A673 (cell line): ENCODE data around the gene ASAP2. TPM values are rescaled to one million over a fixed set of nuclear protein-coding genes. Genes with fewer than 3 reads are reported as not detected.

Source experiments
- BruUV-seq: library from RNA; stranded (reverse); fragments of 400-500 nt; replicated peaks from 2 replicates; lab custom pipeline; 2021; lab: Mats Ljungman, UMichigan
- CTCF ChIA-PET: fragments of 300-600 bp; sonication (Branson Sonifier 250); formaldehyde crosslinking; loops from one replicate; lab custom pipeline; 2022; ENCODE audit warnings: antibody characterized with exemption; lab: Charles Lee
- POLR2A ChIA-PET: fragments of 300-600 bp; sonication (Branson Sonifier 250); formaldehyde crosslinking; loops from one replicate; lab custom pipeline; 2022; ENCODE audit warnings: antibody characterized with exemption; ENCODE audit not compliant: low non-redundant PET; lab: Charles Lee
- DNase-seq: peaks from one replicate; pipeline ENCODE4 v3.0.0-alpha.2; 2015; ENCODE audit warnings: low spot score
- H3K27ac ChIP-seq: fragments of 200-600 bp; sonication (generic); 2 replicates; pipeline ENCODE4 v1.5.1; 2016; ENCODE audit warnings: mixed run types, low read depth, mild to moderate bottlenecking, mixed read lengths, antibody characterized with exemption, low read length; ENCODE audit not compliant: poor library complexity, severe bottlenecking
- H3K27me3 ChIP-seq: fragments of 200-600 bp; sonication (generic); replicated peaks from 2 replicates; pipeline ENCODE4 v1.6.1; 2017; ENCODE audit warnings: mixed run types, low read depth, mild to moderate bottlenecking, mixed read lengths, antibody characterized with exemption, low read length; ENCODE audit not compliant: insufficient read depth, poor library complexity
- H3K36me3 ChIP-seq: fragments of 200-600 bp; sonication (generic); 2 replicates; pipeline ENCODE4 v1.6.1; 2016; ENCODE audit warnings: mixed run types, mild to moderate bottlenecking, mixed read lengths, antibody characterized with exemption, low read length; ENCODE audit not compliant: insufficient read depth, poor library complexity, severe bottlenecking
- H3K4me1 ChIP-seq: fragments of 200-600 bp; sonication (generic); 2 replicates; pipeline ENCODE4 v1.6.1; 2017; ENCODE audit warnings: mixed run types, mild to moderate bottlenecking, mixed read lengths, antibody characterized with exemption, low read length; ENCODE audit not compliant: insufficient read depth, poor library complexity, severe bottlenecking
- H3K4me3 ChIP-seq: fragments of 200-600 bp; sonication (generic); 2 replicates; pipeline ENCODE4 v1.5.1; 2016; ENCODE audit warnings: low read depth, mixed run types, mild to moderate bottlenecking, mixed read lengths, low read length; ENCODE audit not compliant: poor library complexity, severe bottlenecking
- H3K9me3 ChIP-seq: fragments of 200-600 bp; sonication (generic); 2 replicates; pipeline ENCODE4 v1.6.1; 2016; ENCODE audit warnings: mixed run types, low read depth, mild to moderate bottlenecking, mixed read lengths, antibody characterized with exemption, low read length; ENCODE audit not compliant: poor library complexity, severe bottlenecking
- EZH2 ChIP-seq: fragments of 200-600 bp; sonication (generic); IDR thresholded peaks from 2 replicates; pipeline ENCODE4 v1.6.1; 2017; ENCODE audit warnings: borderline replicate concordance, low read depth, mild to moderate bottlenecking, mixed read lengths, antibody characterized with exemption, low read length; ENCODE audit not compliant: poor library complexity, severe bottlenecking
- intact Hi-C: fragments of 100-400 bp; cut with micrococcal nuclease; formaldehyde crosslinking; loops from one replicate; pipeline ENCODE4 v1.10.0; 2022; ENCODE audit not compliant: unreplicated experiment
- total RNA-seq: library from RNA; stranded (reverse); gene quantifications from 2 replicates; pipeline ENCODE4 v1.2.3, GENCODE V29; 2021
- TF ChIP-seq, protein P1 (sequence below): fragments of 300-800, 200-600 bp; sonication (generic); conservative IDR thresholded peaks from 2 replicates; pipeline ENCODE4 v1.5.1; 2017; ENCODE audit warnings: low read depth, mild to moderate bottlenecking, antibody characterized with exemption, low read length, moderate library complexity, mixed read lengths

The ASAP2 gene
- total RNA-seq, 1 experiment from 2014 or later = 46.8 TPM

DNA sequence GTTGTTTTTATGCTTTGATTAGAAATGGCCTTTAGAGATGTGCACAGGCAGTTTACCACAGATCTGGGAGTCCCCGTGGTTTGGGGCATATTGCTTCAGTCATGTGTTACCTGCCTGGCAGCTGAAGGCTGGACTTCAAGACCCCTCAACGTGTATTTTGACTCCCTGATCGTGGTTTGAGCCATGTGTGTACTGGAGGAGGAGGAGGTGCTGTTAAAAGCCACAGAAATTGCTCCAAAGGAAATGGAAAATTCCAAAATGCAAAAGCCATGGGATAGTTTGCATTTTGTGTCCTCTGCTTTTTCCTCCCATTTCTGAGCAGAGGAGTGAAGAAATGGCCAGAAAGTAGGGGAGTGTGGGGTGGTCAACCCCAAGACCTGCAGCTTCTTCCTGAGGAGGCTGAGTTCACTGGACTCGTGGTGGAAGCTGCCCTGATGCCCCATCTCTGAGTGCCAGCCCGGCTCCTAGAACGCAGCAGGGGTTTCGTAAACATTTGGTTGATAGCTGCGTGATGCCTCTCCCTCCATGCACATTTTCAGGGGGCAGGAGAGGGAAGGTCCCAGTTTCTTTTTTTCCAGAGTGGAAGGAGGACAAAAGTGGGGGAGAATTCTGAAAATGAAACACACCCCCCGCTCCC lies 171.0 kb downstream of the ASAP2 start:
- TF ChIP-seq EZH2 = no peak
- TF ChIP-seq, protein P1, sequence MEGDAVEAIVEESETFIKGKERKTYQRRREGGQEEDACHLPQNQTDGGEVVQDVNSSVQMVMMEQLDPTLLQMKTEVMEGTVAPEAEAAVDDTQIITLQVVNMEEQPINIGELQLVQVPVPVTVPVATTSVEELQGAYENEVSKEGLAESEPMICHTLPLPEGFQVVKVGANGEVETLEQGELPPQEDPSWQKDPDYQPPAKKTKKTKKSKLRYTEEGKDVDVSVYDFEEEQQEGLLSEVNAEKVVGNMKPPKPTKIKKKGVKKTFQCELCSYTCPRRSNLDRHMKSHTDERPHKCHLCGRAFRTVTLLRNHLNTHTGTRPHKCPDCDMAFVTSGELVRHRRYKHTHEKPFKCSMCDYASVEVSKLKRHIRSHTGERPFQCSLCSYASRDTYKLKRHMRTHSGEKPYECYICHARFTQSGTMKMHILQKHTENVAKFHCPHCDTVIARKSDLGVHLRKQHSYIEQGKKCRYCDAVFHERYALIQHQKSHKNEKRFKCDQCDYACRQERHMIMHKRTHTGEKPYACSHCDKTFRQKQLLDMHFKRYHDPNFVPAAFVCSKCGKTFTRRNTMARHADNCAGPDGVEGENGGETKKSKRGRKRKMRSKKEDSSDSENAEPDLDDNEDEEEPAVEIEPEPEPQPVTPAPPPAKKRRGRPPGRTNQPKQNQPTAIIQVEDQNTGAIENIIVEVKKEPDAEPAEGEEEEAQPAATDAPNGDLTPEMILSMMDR = no peak
- ChIA-PET CTCF (no interaction called here), POLR2A (no interaction called here)
- Histone ChIP-seq H3K27me3 (no peaks in the 10 kb centered on the region), H3K36me3 (peaks cover 15% of the 10 kb centered on the region), H3K4me3 (no peak overlapping the region), H3K9me3 (no peaks in the 10 kb centered on the region), H3K4me1 (peaks cover 42% of the 10 kb centered on the region), H3K27ac (peak overlapping the region; percentile 56)
- no TSS peak for BruUV-seq
- intact Hi-C loops = no loop called here
- DNase-seq = no peak

DNA sequence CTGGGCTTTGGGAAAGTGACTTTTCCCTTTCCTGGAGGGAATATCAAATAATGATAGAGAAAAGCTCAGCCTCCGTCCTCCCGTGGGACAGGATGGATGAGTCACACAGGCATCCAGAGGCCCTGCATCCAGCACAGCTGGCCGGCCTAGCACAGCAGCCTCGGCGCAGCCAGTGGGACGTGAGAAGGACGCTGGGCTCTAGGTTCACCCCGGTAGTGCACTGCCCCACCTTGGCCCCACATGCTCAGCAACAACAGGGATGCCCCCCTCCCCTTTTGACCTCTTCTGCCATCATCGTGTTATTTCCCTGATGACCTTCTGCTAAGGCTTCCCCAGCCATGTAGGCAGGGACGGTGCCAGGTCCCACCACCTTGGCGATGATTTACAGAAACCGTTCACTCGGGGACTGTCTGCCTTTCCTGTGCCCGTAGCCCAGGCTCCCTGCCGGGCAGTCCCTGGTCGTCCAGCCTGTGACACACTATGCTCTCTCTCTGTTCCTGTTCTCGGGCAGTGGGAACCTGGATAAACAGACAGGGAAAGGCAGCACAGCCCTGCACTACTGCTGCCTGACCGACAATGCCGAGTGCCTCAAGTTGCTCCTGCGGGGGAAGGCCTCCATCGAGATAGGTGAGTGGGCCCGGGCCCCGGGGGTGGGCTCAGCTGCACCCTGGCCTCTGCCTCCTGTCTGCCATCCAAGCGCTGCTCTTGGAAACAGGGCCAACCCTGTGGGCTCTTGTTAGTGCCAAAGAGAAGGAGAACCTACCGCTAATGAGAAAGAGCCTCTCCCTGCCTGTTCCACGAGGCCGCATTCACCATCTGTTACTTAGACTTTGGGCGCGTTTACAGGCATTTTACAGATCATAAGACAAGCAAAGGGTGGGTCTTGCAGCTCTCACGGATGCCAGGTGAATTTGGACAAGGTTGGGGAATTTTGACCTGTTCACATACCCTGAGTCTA lies 172.1 kb downstream of the ASAP2 start:
- no peak for TF ChIP-seq EZH2
- TF ChIP-seq, protein P1 = no peak
- Histone ChIP-seq H3K4me1 (peaks cover 42% of the 10 kb centered on the region), H3K36me3 (peaks cover 15% of the 10 kb centered on the region), H3K4me3 (no peak overlapping the region), H3K27me3 (no peaks in the 10 kb centered on the region), H3K9me3 (no peaks in the 10 kb centered on the region), H3K27ac (peak overlapping the region; percentile 56)
- DNase-seq = peak; percentile 79
- no TSS peak for BruUV-seq
- ChIA-PET POLR2A (no interaction called here), CTCF (no interaction called here)
- intact Hi-C loops = no loop called here

DNA sequence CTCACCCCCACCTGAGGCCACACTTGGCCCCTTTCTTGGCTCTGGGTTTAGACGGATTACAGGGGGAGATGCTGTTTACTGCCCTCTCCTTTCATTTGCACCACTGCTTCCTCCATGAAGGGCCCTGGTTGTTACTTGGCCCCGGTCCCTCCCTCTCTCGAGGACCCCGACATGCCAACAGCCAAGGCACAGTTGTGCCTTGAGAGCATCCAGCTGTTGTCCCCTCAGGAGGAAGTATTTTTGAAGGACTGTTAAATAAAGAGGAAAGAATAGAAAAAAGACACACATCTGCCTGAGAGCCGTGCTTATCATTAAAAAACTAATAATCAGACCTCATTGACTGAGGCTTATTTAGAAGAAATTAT lies 172.8 kb downstream of the ASAP2 start:
- intact Hi-C loops = no loop called here
- peaks cover 42% of the 10 kb centered on the region for H3K4me1 ChIP-seq
- POLR2A ChIA-PET = no interaction called here

More for the DNA sequence above, 172.8 kb downstream of the ASAP2 start:
- TF ChIP-seq, protein P1 = no peak
- no peak for TF ChIP-seq EZH2
- Histone ChIP-seq H3K36me3 (peaks cover 17% of the 10 kb centered on the region), H3K27ac (peak overlapping the region; percentile 56), H3K4me3 (no peak overlapping the region), H3K27me3 (no peaks in the 10 kb centered on the region), H3K9me3 (no peaks in the 10 kb centered on the region)
- DNase-seq = no peak
- CTCF ChIA-PET = no interaction called here
- no TSS peak for BruUV-seq
